ENCODE results near the gene SELENOF. TPM values are rescaled to one million over a fixed set of nuclear protein-coding genes. Genes with fewer than 3 reads are reported as not detected.
"Not testable (repeated sequence)": the region's sequence is repeated elsewhere in the genome, so short reads cannot be mapped to it uniquely, and the experiment has no call there.

The SELENOF gene
- total and polyA plus RNA-seq, 10 of the 15 experiments (the other 5 are each of a cell fraction or from before 2014, with no cell fraction given), result 98.7 to 254 (median 172) TPM

GRCh38 chr1:86817246-86817826, 96.6 kb downstream of the SELENOF start:
- intact Hi-C loops (cut with micrococcal nuclease; ENCODE audit: unreplicated experiment); ATAC-seq; H3K27ac ChIP-seq (ENCODE audit: control insufficient read depth, insufficient read depth); H4K20me1 ChIP-seq (ENCODE audit: control insufficient read depth, insufficient read depth); BruUV-seq (replicated peaks); H3K9ac ChIP-seq (ENCODE audit: control insufficient read depth, insufficient read depth, low read length); H3K9me3 ChIP-seq (replicated peaks; ENCODE audit: control insufficient read depth, insufficient read depth, low read length); H3K27me3 ChIP-seq (replicated peaks in 1 of 2; ENCODE audit: control insufficient read depth in 2 of 2, insufficient read depth in 2 of 2, low read length in 1 of 2); in situ Hi-C loops (cut with MboI); RAD21 ChIA-PET (ENCODE audit: unreplicated experiment); H3K4me2 ChIP-seq (ENCODE audit: control insufficient read depth, insufficient read depth); SMC1A ChIA-PET (ENCODE audit: uncharacterized antibody, unreplicated experiment); H3K36me3 ChIP-seq (ENCODE audit: control insufficient read depth in 2 of 2, insufficient read depth in 2 of 2, low read length in 1 of 2); H3K4me3 ChIP-seq; CTCF ChIA-PET; H3K79me2 ChIP-seq (ENCODE audit: control insufficient read depth, insufficient read depth, low read length); H3K4me1 ChIP-seq (ENCODE audit: control insufficient read depth, insufficient read depth, low read length); H2AFZ ChIP-seq (ENCODE audit: control insufficient read depth, low read depth, low read length); FAIRE-seq; DNase-seq (ENCODE audit: low read depth, low spot score); POLR2A ChIA-PET: not testable (repeated sequence)
- 48% methylated on average over 5 of the region's 5 CpGs for WGBS (ENCODE audit: insufficient coverage, insufficient replicate concordance, low lambda C conversion rate, missing lambda C conversion rate)

- ATAC-seq; H3K36me3 ChIP-seq (ENCODE audit: control insufficient read depth in 2 of 2, insufficient read depth in 2 of 2, low read length in 1 of 2); RAD21 ChIA-PET (ENCODE audit: unreplicated experiment); CTCF ChIA-PET; H3K9ac ChIP-seq (ENCODE audit: control insufficient read depth, insufficient read depth, low read length); H3K4me2 ChIP-seq (ENCODE audit: control insufficient read depth, insufficient read depth); H3K79me2 ChIP-seq (ENCODE audit: control insufficient read depth, insufficient read depth, low read length); H2AFZ ChIP-seq (ENCODE audit: control insufficient read depth, low read depth, low read length); in situ Hi-C loops (cut with MboI); H3K4me1 ChIP-seq (ENCODE audit: control insufficient read depth, insufficient read depth, low read length); SMC1A ChIA-PET (ENCODE audit: uncharacterized antibody, unreplicated experiment); H3K27ac ChIP-seq (ENCODE audit: control insufficient read depth, insufficient read depth); DNase-seq (ENCODE audit: low read depth, low spot score); H4K20me1 ChIP-seq (ENCODE audit: control insufficient read depth, insufficient read depth); intact Hi-C loops (cut with micrococcal nuclease; ENCODE audit: unreplicated experiment); H3K4me3 ChIP-seq; BruUV-seq (replicated peaks); FAIRE-seq; H3K9me3 ChIP-seq (replicated peaks; ENCODE audit: control insufficient read depth, insufficient read depth, low read length); POLR2A ChIA-PET; H3K27me3 ChIP-seq (replicated peaks in 1 of 2; ENCODE audit: control insufficient read depth in 2 of 2, insufficient read depth in 2 of 2, low read length in 1 of 2): not testable (repeated sequence)
- WGBS (ENCODE audit: insufficient coverage, insufficient replicate concordance, low lambda C conversion rate, missing lambda C conversion rate), result 13% methylated on average over 5 of the region's 5 CpGs
Measured at GRCh38 chr1:86814118-86814517, 99.8 kb downstream of the SELENOF start.

Other genes with a start within 250 kb of the SELENOF start
- 18.0 and 22.5 TPM in 2 replicates for gene SH3GLB1, start 209.6 kb downstream of the SELENOF start, total RNA-seq (2014; rRNA removed)
- gene SH3GLB1, start 209.6 kb downstream of the SELENOF start, total RNA-seq (2014; rRNA removed; fragmentation: Illumina TruSeq; extraction: Trizol), result 38.0 and 38.2 TPM in 2 replicates
- gene SH3GLB1, start 209.6 kb downstream of the SELENOF start, total RNA-seq (2021), result 44.5 and 45.6 TPM in 2 replicates
- gene SH3GLB1, start 209.6 kb downstream of the SELENOF start, polyA plus RNA-seq (2011; rRNA removed), result 34.7 and 45.3 TPM in 2 replicates
- gene SH3GLB1, start 209.6 kb downstream of the SELENOF start, polyA plus RNA-seq (2014; fragmentation: Illumina TruSeq; extraction: Trizol), result 49.9 and 57.3 TPM in 2 replicates
- gene SH3GLB1, start 209.6 kb downstream of the SELENOF start, polyA plus RNA-seq (2014; fragmentation: Nextera tagmentation; extraction: Ambion mirVana), result 10 to 100 TPM; 19.8 to 20.2 TPM
- 28.6 and 33.4 TPM in 2 replicates for gene SH3GLB1, start 209.6 kb downstream of the SELENOF start, polyA plus RNA-seq (2014; rRNA removed)
- gene SH3GLB1, start 209.6 kb downstream of the SELENOF start, polyA plus RNA-seq (2016; fragmentation: Nextera tagmentation; extraction: Ambion mirVana), result 10 to 100 TPM; 57.2 to 59.0 TPM
- 17.1 and 22.0 TPM in 2 replicates for gene HS2ST1, start 509 bp upstream of the SELENOF start, total RNA-seq (2014; rRNA removed)
- 20.1 and 21.8 TPM in 2 replicates for gene HS2ST1, start 509 bp upstream of the SELENOF start, total RNA-seq (2014; rRNA removed; fragmentation: Illumina TruSeq; extraction: Trizol)
- gene HS2ST1, start 509 bp upstream of the SELENOF start, total RNA-seq (2021), result 30.8 and 31.6 TPM in 2 replicates
- gene HS2ST1, start 509 bp upstream of the SELENOF start, polyA plus RNA-seq (2011; rRNA removed), result 20.4 and 32.1 TPM in 2 replicates
- 21.9 and 26.2 TPM in 2 replicates for gene HS2ST1, start 509 bp upstream of the SELENOF start, polyA plus RNA-seq (2014; fragmentation: Illumina TruSeq; extraction: Trizol)
- 1 to 10 TPM; 5.4 to 7.3 TPM for gene HS2ST1, start 509 bp upstream of the SELENOF start, polyA plus RNA-seq (2014; fragmentation: Nextera tagmentation; extraction: Ambion mirVana)
- gene HS2ST1, start 509 bp upstream of the SELENOF start, polyA plus RNA-seq (2014; rRNA removed), result 15.2 TPM in 2 replicates
- gene HS2ST1, start 509 bp upstream of the SELENOF start, polyA plus RNA-seq (2016; fragmentation: Nextera tagmentation; extraction: Ambion mirVana), result 10 to 100 TPM; 15.2 to 21.4 TPM